ENCODE results near the gene ATP2B2. TPM values are rescaled to one million over a fixed set of nuclear protein-coding genes. Genes with fewer than 3 reads are reported as not detected.

Gene ATP2B2
- total and polyA plus RNA-seq, 2 donors (not counting 1 experiment from before 2014, with no cell fraction given): not detected

- ChIA-PET CTCF (no interaction called here), POLR2A (no interaction called here)
- Histone ChIP-seq H3K9ac (ENCODE audit: low read length) (no peak overlapping the region), H2AFZ (ENCODE audit: insufficient read depth, low read depth, low read length, poor library complexity, severe bottlenecking) (no peak overlapping the region), H3K27ac (ENCODE audit: low read length in 2 of 2) (no peak overlapping the region), H3K36me3 (replicated peaks in 1 of 2; ENCODE audit: control extremely low read depth in 1 of 2, control insufficient read depth in 1 of 2, extremely low read depth in 1 of 2, insufficient read depth in 2 of 2, low read length in 1 of 2) (no peaks in the 10 kb centered on the region), H3K4me1 (ENCODE audit: control insufficient read depth in 2 of 2, insufficient read depth in 2 of 2, low read length in 2 of 2) (peaks cover 66 to 84% of the 10 kb centered on the region in 2 donors), H3K27me3 (replicated peaks in 1 of 4; ENCODE audit: control extremely low read depth in 1 of 4, control insufficient read depth in 3 of 4, insufficient read depth in 4 of 4, low read length in 3 of 4) (no peaks in the 10 kb centered on the region), H3K4me3 (ENCODE audit: control extremely low read depth in 1 of 5, extremely low read depth in 1 of 5, insufficient read depth in 1 of 5, low read depth in 2 of 5, low read length in 4 of 5) (no peak overlapping the region), H3K79me2 (ENCODE audit: control insufficient read depth, insufficient read depth, low read length) (no peaks in the 10 kb centered on the region), H3K9me3 (ENCODE audit: control extremely low read depth in 1 of 3, control insufficient read depth in 2 of 3, insufficient read depth in 1 of 3, low read length in 2 of 3) (peaks cover 0 to 23% (median 4%) of the 10 kb centered on the region in 3 donors), H4K20me1 (ENCODE audit: control insufficient read depth, insufficient read depth, low read length, poor library complexity, severe bottlenecking) (no peaks in the 10 kb centered on the region), H3K4me2 (replicated peaks; ENCODE audit: low read depth, low read length, poor library complexity, severe bottlenecking) (peak overlapping the region; percentile 63)
- no peaks in the 10 kb centered on the region for H3K27me3 Mint-ChIP-seq
- no peak overlapping the region for H3K4me3 Mint-ChIP-seq
- TF ChIP-seq CTCF (IDR thresholded peaks at IDR 0.05) (no peak), EZH2 (IDR thresholded peaks at IDR 0.05; ENCODE audit: borderline replicate concordance, insufficient read depth, low read depth, low read length, poor library complexity, severe bottlenecking) (no peak)
- peak overlapping the region; percentile 59 for H3K27ac Mint-ChIP-seq
- peaks cover 83% of the 10 kb centered on the region for H3K4me1 Mint-ChIP-seq
- ATAC-seq (ENCODE audit: low read depth) (no peak), DNase-seq (no peak)
- 97% methylated on average over 10 of the region's 15 CpGs for WGBS (ENCODE audit: insufficient coverage)
- H3K9me3 Mint-ChIP-seq (ENCODE audit: insufficient read depth): no peaks in the 10 kb centered on the region
- intact Hi-C loops (cut with micrococcal nuclease): loop anchor here (5.0 kb wide), 1 partner anchor 37 kb away; no protein-coding TSS in a partner anchor
Observed at GRCh38 chr3:10394491-10395025, 110.8 kb downstream of the ATP2B2 start.

- Histone ChIP-seq H3K27me3 (replicated peaks in 1 of 4; ENCODE audit: control extremely low read depth in 1 of 4, control insufficient read depth in 3 of 4, insufficient read depth in 4 of 4, low read length in 3 of 4) (no peaks in the 10 kb centered on the region), H3K4me2 (replicated peaks; ENCODE audit: low read depth, low read length, poor library complexity, severe bottlenecking) (peak overlapping the region; percentile 12), H3K27ac (ENCODE audit: low read length in 2 of 2) (peak overlapping the region in 1 of 2 donors; percentile 89), H3K36me3 (replicated peaks in 1 of 2; ENCODE audit: control extremely low read depth in 1 of 2, control insufficient read depth in 1 of 2, extremely low read depth in 1 of 2, insufficient read depth in 2 of 2, low read length in 1 of 2) (no peaks in the 10 kb centered on the region), H3K4me3 (ENCODE audit: control extremely low read depth in 1 of 5, extremely low read depth in 1 of 5, insufficient read depth in 1 of 5, low read depth in 2 of 5, low read length in 4 of 5) (no peak overlapping the region), H3K9me3 (ENCODE audit: control extremely low read depth in 1 of 3, control insufficient read depth in 2 of 3, insufficient read depth in 1 of 3, low read length in 2 of 3) (peaks cover 0 to 31% (median 13%) of the 10 kb centered on the region in 3 donors), H3K79me2 (ENCODE audit: control insufficient read depth, insufficient read depth, low read length) (no peaks in the 10 kb centered on the region), H3K9ac (ENCODE audit: low read length) (no peak overlapping the region), H2AFZ (ENCODE audit: insufficient read depth, low read depth, low read length, poor library complexity, severe bottlenecking) (no peak overlapping the region), H4K20me1 (ENCODE audit: control insufficient read depth, insufficient read depth, low read length, poor library complexity, severe bottlenecking) (no peaks in the 10 kb centered on the region), H3K4me1 (ENCODE audit: control insufficient read depth in 2 of 2, insufficient read depth in 2 of 2, low read length in 2 of 2) (peaks cover 75 to 95% of the 10 kb centered on the region in 2 donors)
- POLR2A ChIA-PET: no interaction called here
- intact Hi-C loops (cut with micrococcal nuclease): loop anchor here (5.0 kb wide), 1 partner anchor 36 kb away; no protein-coding TSS in a partner anchor
- Mint-ChIP-seq H3K4me3 (peak overlapping the region; percentile 21), H3K27ac (peak overlapping the region; percentile 95), H3K9me3 (ENCODE audit: insufficient read depth) (no peaks in the 10 kb centered on the region), H3K27me3 (no peaks in the 10 kb centered on the region), H3K4me1 (peaks cover 93% of the 10 kb centered on the region)
- TF ChIP-seq CTCF (IDR thresholded peaks at IDR 0.05) (no peak), EZH2 (IDR thresholded peaks at IDR 0.05; ENCODE audit: borderline replicate concordance, insufficient read depth, low read depth, low read length, poor library complexity, severe bottlenecking) (no peak)
- CTCF ChIA-PET: interaction anchor here (1.0 to 2.0 kb wide), 3 partner anchors 15 to 345 kb away, joined by 3 to 7 read pairs (median 4); no protein-coding TSS in a partner anchor
- DNase-seq (no peak), ATAC-seq (ENCODE audit: low read depth) (no peak)
- 97% methylated on average over 2 of the region's 2 CpGs for WGBS (ENCODE audit: insufficient coverage)
Observed at GRCh38 chr3:10393514-10393913, 111.9 kb downstream of the ATP2B2 start.

Measured in B cell (primary cell).